ENCODE measurements around the gene ACY1.
"Not testable (repeated sequence)": the region's sequence is repeated elsewhere in the genome, so short reads cannot be mapped to it uniquely, and the experiment has no call there.

DNA sequence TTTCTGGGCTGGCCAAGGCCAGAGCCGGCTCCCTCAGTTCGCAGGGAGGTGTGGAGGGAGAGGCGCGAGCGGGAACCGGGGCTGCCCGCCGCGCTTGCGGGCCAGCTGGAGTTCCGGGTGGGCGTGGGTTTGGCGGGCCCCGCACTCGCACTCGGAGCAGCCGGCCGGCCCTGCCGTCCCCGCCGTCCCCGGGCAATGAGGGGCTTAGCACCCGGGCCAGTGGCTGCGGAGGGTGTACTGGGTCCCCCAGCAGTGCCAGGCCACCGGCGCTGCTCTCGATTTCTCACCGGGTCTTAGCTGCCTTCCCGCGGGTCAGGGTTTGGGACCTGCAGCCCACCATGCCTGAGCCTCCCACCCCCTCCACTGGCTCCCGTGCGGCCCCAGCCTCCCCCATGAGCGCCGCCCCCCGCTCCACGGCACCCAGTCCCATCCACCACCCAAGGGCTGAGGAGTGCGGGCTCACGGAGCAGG, 7.2 kb downstream of the ACY1 start:
- TF ChIP-seq, protein P1, sequence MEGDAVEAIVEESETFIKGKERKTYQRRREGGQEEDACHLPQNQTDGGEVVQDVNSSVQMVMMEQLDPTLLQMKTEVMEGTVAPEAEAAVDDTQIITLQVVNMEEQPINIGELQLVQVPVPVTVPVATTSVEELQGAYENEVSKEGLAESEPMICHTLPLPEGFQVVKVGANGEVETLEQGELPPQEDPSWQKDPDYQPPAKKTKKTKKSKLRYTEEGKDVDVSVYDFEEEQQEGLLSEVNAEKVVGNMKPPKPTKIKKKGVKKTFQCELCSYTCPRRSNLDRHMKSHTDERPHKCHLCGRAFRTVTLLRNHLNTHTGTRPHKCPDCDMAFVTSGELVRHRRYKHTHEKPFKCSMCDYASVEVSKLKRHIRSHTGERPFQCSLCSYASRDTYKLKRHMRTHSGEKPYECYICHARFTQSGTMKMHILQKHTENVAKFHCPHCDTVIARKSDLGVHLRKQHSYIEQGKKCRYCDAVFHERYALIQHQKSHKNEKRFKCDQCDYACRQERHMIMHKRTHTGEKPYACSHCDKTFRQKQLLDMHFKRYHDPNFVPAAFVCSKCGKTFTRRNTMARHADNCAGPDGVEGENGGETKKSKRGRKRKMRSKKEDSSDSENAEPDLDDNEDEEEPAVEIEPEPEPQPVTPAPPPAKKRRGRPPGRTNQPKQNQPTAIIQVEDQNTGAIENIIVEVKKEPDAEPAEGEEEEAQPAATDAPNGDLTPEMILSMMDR (IDR thresholded peaks at IDR 0.05): not testable (repeated sequence)
- TF ChIP-seq ZFX (IDR thresholded peaks at IDR 0.05; ENCODE audit: borderline replicate concordance): not testable (repeated sequence)

Data from 22Rv1 (cell line).